ENCODE measurements around the gene UTS2R.

Gene UTS2R
- total RNA-seq, result 0 reads per million in 3 experiments

- DNase-seq, result no peak
Observed at GRCh38 chr17:82371333-82372248, at the start of gene UTS2R. Gene UTS2R, plus strand, starts transcription at chr17:82371765. Its CDS starts 2,560 bp downstream, at chr17:82374325.

GRCh38 chr17:82321947-82322466, 49.6 kb upstream of the UTS2R start:
- DNase-seq, result no peak

- no peak for DNase-seq
Observed at GRCh38 chr17:82322526-82323453, 48.8 kb upstream of the UTS2R start.

- no peak for DNase-seq
Observed at GRCh38 chr17:82323514-82324234, 47.9 kb upstream of the UTS2R start.

- no peak for DNase-seq
Observed at GRCh38 chr17:82324566-82325285, 46.8 kb upstream of the UTS2R start.

- DNase-seq, result no peak
Observed at GRCh38 chr17:82325286-82326180, 46.0 kb upstream of the UTS2R start.

- no peak for DNase-seq
Observed at GRCh38 chr17:82327289-82327688, 44.3 kb upstream of the UTS2R start.

GRCh38 chr17:82327757-82328140, 43.8 kb upstream of the UTS2R start:
- DNase-seq, result no peak

- DNase-seq, result no peak
Observed at GRCh38 chr17:82328141-82328993, 43.2 kb upstream of the UTS2R start.

GRCh38 chr17:82328994-82329507, 42.5 kb upstream of the UTS2R start:
- DNase-seq, result no peak

- no peak for DNase-seq
Observed at GRCh38 chr17:82329683-82330321, 41.8 kb upstream of the UTS2R start.

- DNase-seq, result no peak
Observed at GRCh38 chr17:82330322-82331239, 41.0 kb upstream of the UTS2R start.

- DNase-seq, result no peak
Observed at GRCh38 chr17:82331345-82331939, 40.1 kb upstream of the UTS2R start.

GRCh38 chr17:82332669-82333278, 38.8 kb upstream of the UTS2R start:
- DNase-seq, result peak; percentile 13

GRCh38 chr17:82333279-82334171, 38.0 kb upstream of the UTS2R start, which contains the start of gene SECTM1:
Gene SECTM1, minus strand, starts transcription at chr17:82333766. Its CDS starts 6,526 bp downstream, at chr17:82327240.
- no peak for DNase-seq

- no peak for DNase-seq
Observed at GRCh38 chr17:82334204-82334621, 37.4 kb upstream of the UTS2R start.

Data from central memory CD4-positive, alpha-beta T cell (primary cell).